IMR-90 (cell line): ENCODE measurements around the gene CCDC33. TPM values are rescaled to one million over a fixed set of nuclear protein-coding genes. Genes with fewer than 3 reads are reported as not detected.

Experiments
- ATAC-seq: fragments of 200-7000 bp; cut with Tn5 transposase; 2 replicates; pipeline ENCODE4 v1.9.1; 2020; ENCODE audit warnings: low read depth, mild to moderate bottlenecking, moderate library complexity
- BruUV-seq: library from RNA; stranded (reverse); fragments of 400-500 nt; replicated peaks from 2 replicates; lab custom pipeline; 2021; lab: Mats Ljungman, UMichigan
- CTCF ChIA-PET: fragments of 300-600 bp; formaldehyde crosslinking; extraction: SDS; loops from one replicate; lab custom pipeline; 2021; ENCODE audit warnings: antibody characterized with exemption; lab: Yijun Ruan, JAX
- POLR2A ChIA-PET: fragments of 300-600 bp; sonication (Branson Sonifier 250); formaldehyde crosslinking; loops from one replicate; lab custom pipeline; 2022; ENCODE audit warnings: antibody characterized with exemption; ENCODE audit not compliant: unreplicated experiment; lab: Charles Lee
- DNase-seq: peaks from one replicate; pipeline ENCODE4 v3.0.0; 2013
- H2AFZ ChIP-seq: replicated peaks from 2 replicates; pipeline ENCODE3; 2013; ENCODE audit warnings: low read length, mild to moderate bottlenecking; ENCODE audit not compliant: poor library complexity
- H2AK5ac ChIP-seq: 2 replicates; pipeline ENCODE4 v1.6.1; 2013; ENCODE audit warnings: low read depth, low read length, inconsistent platforms
- H2AK9ac ChIP-seq: replicated peaks from 2 replicates; pipeline ENCODE3; 2013; ENCODE audit warnings: mild to moderate bottlenecking, low read depth, low read length, moderate library complexity; ENCODE audit not compliant: poor library complexity
- H2BK120ac ChIP-seq: 2 replicates; pipeline ENCODE4 v1.6.1; 2013; ENCODE audit warnings: low read depth, low read length, inconsistent platforms
- H2BK15ac ChIP-seq: 3 replicates; pipeline ENCODE4 v1.6.1; 2013; ENCODE audit warnings: low read depth, low read length, inconsistent platforms
- H2BK20ac ChIP-seq: 2 replicates; pipeline ENCODE4 v1.6.1; 2013; ENCODE audit warnings: low read depth, mild to moderate bottlenecking, inconsistent platforms, low read length, moderate library complexity
- H2BK5ac ChIP-seq: 2 replicates; pipeline ENCODE4 v1.6.1; 2013; ENCODE audit warnings: mild to moderate bottlenecking, low read depth, low read length, inconsistent platforms; ENCODE audit not compliant: poor library complexity, severe bottlenecking
- H3K14ac ChIP-seq: replicated peaks from 2 replicates; pipeline ENCODE4 v1.6.1; 2013; ENCODE audit warnings: low read depth, low read length, inconsistent platforms
- H3K18ac ChIP-seq: 2 replicates; pipeline ENCODE4 v1.6.1; 2013; ENCODE audit warnings: low read depth, low read length, control low read depth
- H3K23ac ChIP-seq: 2 replicates; pipeline ENCODE4 v1.6.1; 2013; ENCODE audit warnings: low read depth, low read length, inconsistent platforms
- H3K27ac ChIP-seq: 2 replicates; pipeline ENCODE4 v1.5.1; 2013; ENCODE audit warnings: mild to moderate bottlenecking, control low read depth, low read length; ENCODE audit not compliant: insufficient read depth
- H3K27me3 ChIP-seq: 2 replicates; pipeline ENCODE4 v1.6.1; 2013; ENCODE audit warnings: low read length; ENCODE audit not compliant: control insufficient read depth, insufficient read depth
- H3K36me3 ChIP-seq: 2 replicates; pipeline ENCODE4 v1.6.1; 2013; ENCODE audit warnings: low read length, mixed read lengths; ENCODE audit not compliant: control insufficient read depth, insufficient read depth
- H3K4ac ChIP-seq: 2 replicates; pipeline ENCODE4 v1.6.1; 2013; ENCODE audit warnings: low read depth, low read length, inconsistent platforms
- H3K4me1 ChIP-seq: 2 replicates; pipeline ENCODE4 v1.6.1; 2013; ENCODE audit warnings: low read length, mixed read lengths; ENCODE audit not compliant: control insufficient read depth, insufficient read depth
- H3K4me2 ChIP-seq: 2 replicates; pipeline ENCODE4 v1.6.1; 2013; ENCODE audit warnings: low read depth, mild to moderate bottlenecking, control low read depth, low read length, moderate library complexity
- H3K4me3 ChIP-seq: 2 replicates; pipeline ENCODE4 v1.5.1; 2013; ENCODE audit warnings: low read depth, mild to moderate bottlenecking, control low read depth, low read length, moderate library complexity; ENCODE audit not compliant: insufficient read depth
- H3K56ac ChIP-seq: 2 replicates; pipeline ENCODE4 v1.6.1; 2013; ENCODE audit warnings: low read length, inconsistent platforms; ENCODE audit not compliant: insufficient read depth; ENCODE audit errors: extremely low read depth
- H3K79me1 ChIP-seq, 2 experiments: 2 replicates each; pipeline ENCODE4 v1.6.1; 2013; ENCODE audit warnings: low read length in 2 of 2, inconsistent platforms in 1 of 2, low read depth in 1 of 2
- H3K9ac ChIP-seq: 2 replicates; pipeline ENCODE4 v1.6.1; 2013; ENCODE audit warnings: low read depth, low read length, control low read depth
- H3K9me1 ChIP-seq: 2 replicates; pipeline ENCODE4 v1.6.1; 2013; ENCODE audit warnings: low read length, inconsistent platforms; ENCODE audit not compliant: insufficient read depth
- H3K9me3 ChIP-seq: 2 replicates; pipeline ENCODE4 v1.6.1; 2013; ENCODE audit warnings: low read length; ENCODE audit not compliant: control insufficient read depth, insufficient read depth
- H4K20me1 ChIP-seq: 2 replicates; pipeline ENCODE4 v1.6.1; 2013; ENCODE audit warnings: low read length, inconsistent platforms; ENCODE audit not compliant: insufficient read depth
- H4K5ac ChIP-seq: 2 replicates; pipeline ENCODE4 v1.6.1; 2013; ENCODE audit warnings: mild to moderate bottlenecking, low read depth, low read length, control low read depth
- H4K8ac ChIP-seq, 2 experiments: 2 replicates each; pipeline ENCODE4 v1.6.1; 2013; ENCODE audit warnings: low read depth in 2 of 2, low read length in 2 of 2, control low read depth in 1 of 2, inconsistent platforms in 1 of 2
- H4K91ac ChIP-seq: 2 replicates; pipeline ENCODE4 v1.6.1; 2013; ENCODE audit warnings: low read depth, low read length, inconsistent platforms; ENCODE audit not compliant: insufficient read depth
- BHLHE40 ChIP-seq: fragments of 150-350 bp; IDR thresholded peaks from 2 replicates; pipeline ENCODE4 v1.6.1; 2016; ENCODE audit warnings: mild to moderate bottlenecking, low read depth, low read length
- CEBPB ChIP-seq: IDR thresholded peaks from 2 replicates; pipeline ENCODE4 v1.6.1; 2012; ENCODE audit warnings: low read depth, low read length, improper control_type of control experiment
- RAD21 ChIP-seq: IDR thresholded peaks from 2 replicates; pipeline ENCODE4 v1.6.1; 2012; ENCODE audit warnings: low read length, improper control_type of control experiment
- SMC3 ChIP-seq: fragments of 150-350 bp; IDR thresholded peaks from 2 replicates; pipeline ENCODE4 v1.6.1; 2016; ENCODE audit warnings: low read depth, mild to moderate bottlenecking, antibody characterized with exemption, low read length, moderate library complexity
- WGBS, 2 experiments: methylation state at CpG; one replicate each; pipeline versions ENCODE4 v1.1.5 to v1.1.7; 2013; ENCODE audit warnings: missing lambda C conversion rate in 2 of 2; ENCODE audit not compliant: insufficient read length in 1 of 2; ENCODE audit errors: extremely low coverage in 2 of 2; 5-methylcytosine and 5-hydroxymethylcytosine counted together
- dilution Hi-C: fragments of 300-500 bp; cut with HindIII; formaldehyde crosslinking; loops from one replicate; pipeline ENCODE4 v1.14.3; 2018; ENCODE audit warnings: low sequenced_read_pairs; ENCODE audit not compliant: unreplicated experiment
- in situ Hi-C: fragments of 300-500 bp; cut with MboI; formaldehyde crosslinking; loops from 3 replicates; pipeline ENCODE4 v1.14.3; 2019; ENCODE audit warnings: low sequenced_read_pairs, inconsistent platforms, mixed read lengths
- intact Hi-C: fragments of 100-400 bp; cut with micrococcal nuclease; formaldehyde crosslinking; loops from 2 replicates; pipeline ENCODE4 v1.10.0; 2022
- polyA plus RNA-seq, 3 experiments: library from polyadenylated mRNA; depleted of rRNA; stranded (reverse); fragments of >200 nt; gene quantifications; 2 replicates each; pipeline ENCODE4 v1.2.3, GENCODE V29; 2012; ENCODE audit warnings: low replicate concordance in 1 of 3
- total RNA-seq: library from RNA; depleted of rRNA; stranded (reverse); fragments of >200 nt; gene quantifications from 2 replicates; pipeline ENCODE4 v1.2.3, GENCODE V29; 2012

CCDC33 gene
- total and polyA plus RNA-seq, 2 of the 4 experiments (the other 2 are of a cell fraction) = not detected

DNA sequence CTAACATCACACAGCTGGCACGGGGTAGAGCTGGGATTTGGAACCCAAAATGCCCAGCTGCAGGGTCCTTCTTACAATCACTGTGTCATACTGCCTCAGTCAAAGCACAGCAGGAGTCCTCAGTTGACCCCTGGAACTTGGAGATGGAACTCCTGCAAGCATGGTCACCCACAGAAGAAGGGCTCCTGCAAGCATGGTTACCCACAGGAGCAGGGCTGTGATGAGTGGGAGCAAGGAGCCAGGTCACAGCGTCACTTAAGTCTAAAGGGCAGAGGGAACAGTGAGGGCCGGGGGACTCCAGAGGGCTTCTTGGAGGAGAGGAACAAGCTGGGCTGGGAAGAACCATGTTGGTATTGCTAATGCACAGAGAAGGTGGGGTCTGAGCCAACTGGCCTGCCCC, 24.9 kb downstream of the CCDC33 start:
- no peak overlapping the region for H4K91ac ChIP-seq
- BruUV-seq = no TSS peak
- H2AK5ac ChIP-seq = no peak overlapping the region
- no peak overlapping the region for H3K23ac ChIP-seq
- no peak overlapping the region for H3K56ac ChIP-seq
- no peak overlapping the region for H3K18ac ChIP-seq
- no peaks in the 10 kb centered on the region; the same call in 1 of the 2 replicates for H3K9me1 ChIP-seq
- no peak overlapping the region for H2BK5ac ChIP-seq
- TF ChIP-seq SMC3 = no peak
- TF ChIP-seq BHLHE40 = no peak
- no peak for TF ChIP-seq CEBPB
- TF ChIP-seq RAD21 = no peak
- no peak overlapping the region for H2BK15ac ChIP-seq
- H4K5ac ChIP-seq = no peak overlapping the region
- ChIA-PET POLR2A (no interaction called here), CTCF (no interaction called here)
- no peak overlapping the region for H3K14ac ChIP-seq
- H4K20me1 ChIP-seq = no peaks in the 10 kb centered on the region
- H3K4me1 ChIP-seq = no peaks in the 10 kb centered on the region
- no peak for ATAC-seq
- no peak overlapping the region for H2AFZ ChIP-seq
- dilution Hi-C loops (no loop called here), intact Hi-C loops (no loop called here), in situ Hi-C loops (no loop called here)
- H2AK9ac ChIP-seq = no peak overlapping the region
- H3K4me2 ChIP-seq = no peak overlapping the region
- H3K4ac ChIP-seq = no peak overlapping the region
- no peak overlapping the region for H4K8ac ChIP-seq
- H3K27me3 ChIP-seq = peaks cover 73% of the 10 kb centered on the region
- H2BK20ac ChIP-seq = no peak overlapping the region
- DNase-seq = no peak
- 78% methylated on average over 2 of the region's 3 CpGs; no CpG with 5 or more reads in 1 of the 2 experiments for WGBS, 2 experiments
- no peaks in the 10 kb centered on the region for H3K36me3 ChIP-seq
- H3K4me3 ChIP-seq = no peak overlapping the region
- H3K9ac ChIP-seq = no peak overlapping the region
- no peaks in the 10 kb centered on the region for H3K9me3 ChIP-seq
- no peaks in the 10 kb centered on the region for H3K79me1 ChIP-seq
- H2BK120ac ChIP-seq = no peak overlapping the region
- H3K27ac ChIP-seq = no peak overlapping the region
